Transverse colon (tissue), 3 donors: ENCODE results near the gene KRTAP3-2.

Experiments
- POLR2A ChIP-seq: fragments of 450-650 bp; IDR thresholded peaks from one replicate; pipeline ENCODE4 v1.6.1; 2016; ENCODE audit warnings: antibody characterized with exemption, mild to moderate bottlenecking, moderate library complexity
- POLR2AphosphoS5 ChIP-seq, 3 donors: sonication (generic); formaldehyde crosslinking; IDR thresholded peaks; one replicate each; pipeline ENCODE4 v1.6.1; 2016; ENCODE audit warnings: antibody characterized with exemption in 3 of 3

- TF ChIP-seq POLR2A (no peak), POLR2AphosphoS5 (IDR thresholded peaks at IDR 0.05) (no peak)
These were observed 19.6 kb downstream of the KRTAP3-2 start for GRCh38 chr17:40980117-40980516.
